HG02852 (cell line): ENCODE results near the gene RNF214.
"Not testable (repeated sequence)": the region's sequence is repeated elsewhere in the genome, so short reads cannot be mapped to it uniquely, and the experiment has no call there.

Experiments used
- ATAC-seq: cut with Tn5 transposase; IDR thresholded peaks from one replicate; pipeline ENCODE4 v1.9.1; 2021; ENCODE audit warnings: mild to moderate bottlenecking, moderate library complexity; ENCODE audit not compliant: unreplicated experiment

RNF214 gene

GRCh38 chr11:117232092-117232878 lies at the start of gene RNF214:
RNF214 (plus strand) TSS chr11:117232671; CDS start chr11:117234273, 1,602 bp downstream.
- ATAC-seq = peak; percentile 68

DNA sequence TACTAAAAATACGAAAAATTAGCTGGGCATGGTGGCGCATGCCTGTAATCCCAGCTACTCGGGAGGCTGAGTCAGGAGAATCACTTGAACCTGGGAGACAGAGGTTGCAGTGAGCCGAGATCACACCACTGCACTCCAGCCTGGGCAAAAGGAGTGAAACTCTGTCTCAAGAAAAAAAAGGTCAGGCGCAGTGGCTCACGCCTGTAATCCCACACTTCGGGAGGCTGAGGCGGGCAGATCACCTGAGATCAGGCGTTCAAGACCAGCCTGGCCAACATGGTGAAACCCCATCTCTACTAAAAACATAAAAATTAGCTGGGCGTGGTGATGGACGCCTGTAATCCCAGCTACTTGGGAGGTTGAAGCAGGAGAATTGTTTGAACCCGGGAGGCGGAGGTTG lies 49.3 kb upstream of the RNF214 start:
- ATAC-seq = not testable (repeated sequence)

GRCh38 chr11:117183724-117184349 lies 48.6 kb upstream of the RNF214 start:
- no peak for ATAC-seq

- no peak for ATAC-seq
Observed at GRCh38 chr11:117185736-117186430, 46.6 kb upstream of the RNF214 start.

DNA sequence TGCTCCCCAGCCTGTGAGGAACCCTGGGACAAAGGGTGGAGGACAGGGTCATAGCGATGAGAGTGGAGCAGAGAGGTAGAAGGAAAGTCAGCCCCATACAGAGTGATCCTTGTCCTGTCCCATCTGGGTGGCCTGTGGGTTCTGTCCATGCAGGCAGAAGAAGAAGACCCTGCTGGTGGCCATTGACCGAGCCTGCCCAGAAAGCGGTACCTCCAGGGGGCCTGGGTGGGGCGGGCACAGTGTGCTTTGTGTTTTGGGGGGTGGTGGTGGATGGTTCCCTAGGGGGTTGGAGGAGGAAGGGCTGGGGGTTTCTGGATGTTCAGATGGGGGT lies 46.1 kb upstream of the RNF214 start:
- ATAC-seq = no peak

DNA sequence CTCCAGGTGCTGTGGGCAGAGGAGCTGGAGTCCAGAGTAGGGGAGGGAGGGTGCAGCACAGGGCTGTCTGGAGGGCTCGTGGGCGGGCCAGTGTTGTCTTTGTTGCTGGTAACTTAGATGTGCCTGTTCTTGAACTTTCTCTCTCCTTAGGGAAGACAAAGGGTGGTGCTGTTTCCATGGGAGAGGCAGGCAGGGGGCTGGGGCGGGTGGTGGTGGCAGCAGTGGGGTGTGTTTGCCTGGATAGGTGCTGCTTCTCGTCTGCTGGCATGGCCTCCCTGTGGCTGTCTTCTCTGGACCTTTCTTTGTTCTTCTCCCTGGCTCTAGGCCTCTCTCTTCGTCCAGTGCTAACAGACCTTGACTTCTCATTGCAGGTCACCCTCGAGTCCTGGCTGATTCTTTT lies 45.5 kb upstream of the RNF214 start:
- no peak for ATAC-seq

DNA sequence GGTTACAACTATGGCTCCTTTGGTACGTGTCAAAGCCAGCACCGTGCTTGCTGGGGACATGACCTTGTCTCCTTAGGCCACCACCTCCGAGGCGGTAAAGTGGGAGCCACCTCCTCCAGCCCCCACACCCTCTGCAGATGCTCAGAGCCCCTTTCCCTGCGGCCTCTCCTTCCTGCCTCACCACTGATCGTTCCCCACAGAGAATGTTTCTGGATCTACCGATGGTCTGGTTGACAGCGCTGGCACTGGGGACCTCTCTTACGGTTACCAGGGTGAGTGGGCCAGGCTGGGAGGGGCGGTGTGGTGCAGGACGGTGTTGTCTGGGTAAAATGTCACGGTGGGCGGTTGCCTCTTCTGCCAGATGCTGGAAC lies 45.1 kb upstream of the RNF214 start:
- no peak for ATAC-seq

- ATAC-seq = no peak
Observed at GRCh38 chr11:117187799-117188481, 44.5 kb upstream of the RNF214 start.

GRCh38 chr11:117188620-117189081 lies 43.8 kb upstream of the RNF214 start:
- no peak for ATAC-seq

DNA sequence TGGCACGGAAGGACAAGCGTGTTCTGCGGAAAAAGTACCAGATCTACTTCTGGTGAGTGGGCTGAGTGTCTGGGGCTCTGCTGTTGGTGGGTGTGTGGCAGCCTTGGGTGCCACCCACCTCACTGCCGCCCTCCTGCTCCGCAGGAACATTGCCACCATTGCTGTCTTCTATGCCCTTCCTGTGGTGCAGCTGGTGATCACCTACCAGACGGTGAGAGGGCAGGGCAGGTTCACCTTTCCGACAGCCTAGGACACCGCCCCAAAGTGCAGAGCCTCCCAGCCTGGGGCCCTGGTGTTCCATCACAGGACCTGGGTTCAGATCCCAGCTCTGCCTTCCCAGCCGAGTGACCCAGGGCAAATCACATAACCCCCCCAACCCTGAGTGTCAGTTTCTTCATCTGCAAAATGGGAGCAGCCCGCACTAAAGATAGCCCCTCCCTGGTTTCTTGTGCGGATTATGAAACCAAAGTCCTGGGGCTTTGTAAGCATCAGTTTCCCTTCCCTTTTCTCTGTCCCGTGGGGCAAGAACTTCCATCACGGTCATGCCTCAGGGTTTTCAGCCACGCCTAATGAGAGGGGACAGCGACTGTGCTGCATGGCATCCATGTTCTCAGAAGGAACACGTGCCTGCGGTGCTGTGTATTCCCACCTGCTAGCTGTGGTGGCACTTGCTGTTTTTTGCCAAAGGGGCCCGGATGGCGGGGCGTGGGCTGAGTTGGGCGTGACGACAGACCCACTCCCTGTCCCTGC lies 43.1 kb upstream of the RNF214 start:
- peak; percentile 67 for ATAC-seq

DNA sequence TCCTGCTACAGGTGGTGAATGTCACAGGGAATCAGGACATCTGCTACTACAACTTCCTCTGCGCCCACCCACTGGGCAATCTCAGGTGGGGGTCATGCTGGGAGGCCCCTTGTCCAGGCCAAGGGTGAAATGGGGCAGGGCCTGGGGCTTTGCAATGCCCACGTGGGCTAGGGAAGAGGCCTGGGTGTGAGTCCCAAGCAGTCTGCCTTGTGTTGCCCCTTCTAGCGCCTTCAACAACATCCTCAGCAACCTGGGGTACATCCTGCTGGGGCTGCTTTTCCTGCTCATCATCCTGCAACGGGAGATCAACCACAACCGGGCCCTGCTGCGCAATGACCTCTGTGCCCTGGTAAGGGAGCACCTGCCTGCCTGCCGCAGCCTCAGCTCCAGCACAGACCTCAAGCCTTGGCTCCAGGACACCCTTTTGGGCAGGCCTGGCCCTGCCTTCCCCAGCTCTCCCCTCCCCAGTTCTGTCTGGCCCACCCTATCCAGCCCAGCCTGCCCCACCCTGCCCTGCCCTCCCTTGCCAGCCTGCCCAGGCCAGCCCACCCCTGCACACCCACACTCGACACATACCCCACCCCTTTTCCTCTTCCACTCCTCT lies 42.4 kb upstream of the RNF214 start:
- ATAC-seq = no peak

- ATAC-seq = no peak
Observed at GRCh38 chr11:117191680-117192400, 40.6 kb upstream of the RNF214 start.

DNA sequence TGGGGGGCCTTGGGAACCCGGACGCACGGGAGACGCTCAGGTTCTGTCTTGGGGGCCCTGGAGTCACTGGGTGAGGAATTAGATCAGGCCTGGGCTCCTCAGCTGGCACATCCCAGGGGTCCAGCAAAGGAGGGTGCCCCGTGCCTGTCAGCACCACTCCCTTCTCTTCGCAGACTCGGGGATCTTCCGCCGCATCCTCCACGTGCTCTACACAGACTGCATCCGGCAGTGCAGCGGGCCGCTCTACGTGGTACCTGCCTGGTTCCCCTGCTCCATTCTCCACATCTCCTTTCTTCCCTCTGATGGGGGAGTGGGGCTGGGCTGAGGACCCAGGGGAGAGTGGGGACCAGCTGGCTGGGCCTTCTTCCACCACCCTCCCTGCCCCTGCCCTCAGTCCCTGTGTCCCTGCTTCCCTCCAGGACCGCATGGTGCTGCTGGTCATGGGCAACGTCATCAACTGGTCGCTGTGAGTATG lies 40.0 kb upstream of the RNF214 start:
- no peak for ATAC-seq

DNA sequence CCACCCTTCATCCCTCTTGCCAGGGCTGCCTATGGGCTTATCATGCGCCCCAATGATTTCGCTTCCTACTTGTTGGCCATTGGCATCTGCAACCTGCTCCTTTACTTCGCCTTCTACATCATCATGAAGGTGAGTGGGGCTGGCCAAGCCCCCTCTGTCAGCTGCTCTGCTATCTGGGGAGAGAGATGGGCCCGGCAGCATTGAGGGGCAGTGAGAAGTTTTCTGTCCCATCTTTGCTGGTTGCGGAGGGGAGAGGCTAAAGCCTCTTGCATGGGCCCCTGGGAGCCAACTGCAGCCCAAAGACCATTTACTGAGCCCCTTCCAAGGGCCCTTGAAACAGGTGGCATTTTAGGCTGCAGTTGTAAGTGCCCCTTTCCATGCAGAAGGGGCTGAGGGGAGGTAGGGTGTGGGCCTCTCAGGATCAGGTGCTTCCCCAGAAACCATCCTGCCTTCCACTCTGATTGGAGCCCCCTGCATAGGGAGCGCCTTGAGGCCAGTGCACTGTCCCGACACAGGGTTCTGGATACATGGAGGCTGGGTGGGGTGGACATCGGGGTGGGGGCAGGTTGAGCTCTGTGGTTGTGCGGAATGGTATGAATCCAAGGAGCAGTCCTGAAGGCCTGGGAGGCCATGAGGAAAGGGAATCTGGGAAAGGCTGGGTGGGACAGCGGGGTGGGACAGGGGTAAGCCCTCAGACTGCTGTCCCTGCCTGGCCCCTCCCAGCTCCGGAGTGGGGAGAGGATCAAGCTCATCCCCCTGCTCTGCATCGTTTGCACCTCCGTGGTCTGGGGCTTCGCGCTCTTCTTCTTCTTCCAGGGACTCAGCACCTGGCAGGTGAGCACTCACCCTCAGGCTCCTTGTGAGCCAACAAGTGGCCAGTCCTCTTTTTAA lies 39.1 kb upstream of the RNF214 start:
- ATAC-seq = no peak

DNA sequence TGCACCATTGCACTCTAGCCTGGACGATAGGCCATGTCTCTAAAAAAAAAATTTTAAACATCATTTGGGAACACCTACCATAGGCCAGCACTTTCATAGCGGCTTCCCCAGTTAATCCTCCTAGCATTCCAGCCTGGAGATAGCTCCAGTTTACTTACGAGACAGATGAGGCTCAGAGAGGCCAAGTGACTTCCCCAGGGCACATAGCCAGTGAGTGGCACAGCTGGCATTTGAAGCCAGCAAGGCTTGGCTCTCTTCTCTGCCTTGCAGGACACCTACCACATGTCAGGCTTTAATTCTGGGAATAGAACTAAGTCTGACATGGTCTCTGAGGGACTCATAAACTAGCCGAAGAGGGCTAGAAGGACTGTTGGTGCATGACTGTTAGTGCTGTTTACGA lies 38.2 kb upstream of the RNF214 start:
- no peak for ATAC-seq

- ATAC-seq = no peak
Observed at GRCh38 chr11:117195258-117195657, 37.2 kb upstream of the RNF214 start.

DNA sequence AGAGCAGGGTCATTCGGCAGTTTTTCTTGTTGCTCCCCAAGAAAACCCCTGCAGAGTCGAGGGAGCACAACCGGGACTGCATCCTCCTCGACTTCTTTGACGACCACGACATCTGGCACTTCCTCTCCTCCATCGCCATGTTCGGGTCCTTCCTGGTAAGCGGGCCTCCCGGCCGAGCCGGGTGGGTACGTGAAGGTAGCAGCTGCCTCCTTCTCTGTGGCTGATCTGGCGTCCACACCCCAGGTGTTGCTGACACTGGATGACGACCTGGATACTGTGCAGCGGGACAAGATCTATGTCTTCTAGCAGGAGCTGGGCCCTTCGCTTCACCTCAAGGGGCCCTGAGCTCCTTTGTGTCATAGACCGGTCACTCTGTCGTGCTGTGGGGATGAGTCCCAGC lies 36.7 kb upstream of the RNF214 start:
- no peak for ATAC-seq

- ATAC-seq = no peak
Observed at GRCh38 chr11:117197006-117197405, 35.5 kb upstream of the RNF214 start.
